Karpas-422 (cell line): ENCODE data around the gene DPYD. TPM values are rescaled to one million over a fixed set of nuclear protein-coding genes. Genes with fewer than 3 reads are reported as not detected.

Experiments used
- DNase-seq: peaks from one replicate; pipeline ENCODE4 v3.0.0-alpha.2; 2015
- H2AFZ ChIP-seq: fragments of 200-600 bp; sonication (generic); 2 replicates; pipeline ENCODE4 v1.6.1; 2014; ENCODE audit warnings: antibody characterized with exemption, low read length, mixed read lengths
- H3K27ac ChIP-seq: fragments of 200-600 bp; sonication (generic); 2 replicates; pipeline ENCODE4 v1.5.1; 2014; ENCODE audit warnings: mild to moderate bottlenecking, low read length, moderate library complexity
- H3K27me3 ChIP-seq: fragments of 200-600 bp; sonication (generic); 2 replicates; pipeline ENCODE4 v1.6.1; 2014; ENCODE audit warnings: low read length, mixed read lengths
- H3K36me3 ChIP-seq: fragments of 200-600 bp; sonication (generic); 2 replicates; pipeline ENCODE4 v1.6.1; 2014; ENCODE audit warnings: low read length, mixed read lengths; ENCODE audit not compliant: insufficient read depth
- H3K4me1 ChIP-seq: fragments of 200-600 bp; sonication (generic); 2 replicates; pipeline ENCODE4 v1.6.1; 2014; ENCODE audit warnings: mild to moderate bottlenecking, low read length, mixed read lengths
- H3K4me2 ChIP-seq: fragments of 200-600 bp; sonication (generic); 2 replicates; pipeline ENCODE4 v1.6.1; 2014; ENCODE audit warnings: low read length, low read depth, mild to moderate bottlenecking; ENCODE audit not compliant: poor library complexity, severe bottlenecking
- H3K4me3 ChIP-seq: fragments of 200-600 bp; sonication (generic); 2 replicates; pipeline ENCODE4 v1.5.1; 2014; ENCODE audit warnings: mild to moderate bottlenecking, antibody characterized with exemption, low read length, mixed read lengths
- H3K79me2 ChIP-seq: fragments of 200-600 bp; sonication (generic); 2 replicates; pipeline ENCODE4 v1.6.1; 2014; ENCODE audit warnings: mild to moderate bottlenecking, low read length, mixed read lengths
- H3K9ac ChIP-seq: fragments of 200-600 bp; sonication (generic); 2 replicates; pipeline ENCODE4 v1.6.0; 2014; ENCODE audit warnings: low read length
- H3K9me2 ChIP-seq: fragments of 200-600 bp; sonication (generic), shearing (Covaris generic); replicated peaks from 2 replicates; pipeline ENCODE4 v1.6.0; 2014; ENCODE audit warnings: mild to moderate bottlenecking, low read length, moderate library complexity; ENCODE audit not compliant: insufficient read depth
- H3K9me3 ChIP-seq: fragments of 300-700, 200-600 bp; sonication (generic); 2 replicates; pipeline ENCODE4 v1.6.1; 2014; ENCODE audit warnings: low read length, mixed read lengths
- H4K20me1 ChIP-seq: fragments of 200-600 bp; sonication (generic); 2 replicates; pipeline ENCODE4 v1.6.1; 2014; ENCODE audit warnings: mild to moderate bottlenecking, antibody characterized with exemption, low read length, low read depth; ENCODE audit not compliant: insufficient read depth
- total RNA-seq: library from RNA; depleted of rRNA; stranded (reverse); fragments of >200 nt; shearing (Covaris generic); gene quantifications from 2 replicates; pipeline ENCODE4 v1.2.3, GENCODE V29; 2014; ENCODE audit warnings: low replicate concordance

DPYD gene
- total RNA-seq, 1 experiment from 2014 or later, result 59.4 TPM

DNA sequence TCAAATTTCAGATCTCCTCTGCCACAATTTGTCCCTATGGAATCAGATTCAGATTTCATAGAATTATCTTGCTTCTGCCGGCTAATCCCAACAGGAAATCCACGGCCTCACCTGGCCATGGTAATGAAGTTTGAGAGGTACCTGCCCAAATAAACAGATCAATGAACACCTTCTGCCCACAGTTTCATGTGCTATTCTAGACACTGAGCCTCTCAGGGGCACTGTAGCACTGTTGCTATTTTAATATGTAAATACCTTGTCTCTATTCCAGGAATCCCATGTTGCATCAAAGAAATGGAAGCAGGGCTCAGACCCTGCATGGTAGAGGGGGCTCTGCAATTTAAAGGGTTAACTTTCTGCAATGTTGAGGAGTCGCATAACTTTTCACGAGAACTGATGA lies 606.1 kb downstream of the DPYD start:
- Histone ChIP-seq H3K4me2 (no peak overlapping the region), H3K27me3 (no peaks in the 10 kb centered on the region), H3K36me3 (no peaks in the 10 kb centered on the region), H3K79me2 (no peaks in the 10 kb centered on the region), H3K9ac (no peak overlapping the region), H3K9me2 (no peaks in the 10 kb centered on the region), H3K4me1 (peaks cover 11% of the 10 kb centered on the region), H3K9me3 (no peaks in the 10 kb centered on the region), H3K4me3 (no peak overlapping the region), H2AFZ (no peak overlapping the region), H4K20me1 (no peaks in the 10 kb centered on the region), H3K27ac (no peak overlapping the region)
- no peak for DNase-seq

DNA sequence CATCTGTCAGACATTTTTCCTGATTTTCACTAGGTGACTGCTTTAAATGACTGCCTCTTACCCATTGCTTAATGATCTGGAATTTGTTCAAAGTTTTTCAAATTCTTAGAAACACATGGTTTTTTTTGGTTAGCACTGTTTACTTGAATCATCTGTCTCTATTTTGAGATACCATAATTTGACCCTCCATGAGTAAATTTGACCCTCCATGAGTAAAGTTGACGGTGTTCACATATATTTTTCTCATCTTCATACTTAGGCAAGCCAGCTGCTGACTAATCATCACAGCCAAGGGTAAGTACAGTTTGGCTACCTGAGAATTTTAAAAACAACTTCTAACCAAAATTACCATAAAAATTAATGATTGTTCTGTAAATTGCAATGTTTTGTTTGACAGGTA lies 612.7 kb downstream of the DPYD start:
- Histone ChIP-seq H4K20me1 (no peaks in the 10 kb centered on the region), H3K9ac (no peak overlapping the region), H3K27me3 (no peaks in the 10 kb centered on the region), H2AFZ (no peak overlapping the region), H3K27ac (no peak overlapping the region), H3K4me2 (no peak overlapping the region), H3K4me1 (no peaks in the 10 kb centered on the region), H3K9me3 (no peaks in the 10 kb centered on the region), H3K79me2 (no peaks in the 10 kb centered on the region), H3K36me3 (no peaks in the 10 kb centered on the region), H3K9me2 (no peaks in the 10 kb centered on the region), H3K4me3 (no peak overlapping the region)
- no peak for DNase-seq

DNA sequence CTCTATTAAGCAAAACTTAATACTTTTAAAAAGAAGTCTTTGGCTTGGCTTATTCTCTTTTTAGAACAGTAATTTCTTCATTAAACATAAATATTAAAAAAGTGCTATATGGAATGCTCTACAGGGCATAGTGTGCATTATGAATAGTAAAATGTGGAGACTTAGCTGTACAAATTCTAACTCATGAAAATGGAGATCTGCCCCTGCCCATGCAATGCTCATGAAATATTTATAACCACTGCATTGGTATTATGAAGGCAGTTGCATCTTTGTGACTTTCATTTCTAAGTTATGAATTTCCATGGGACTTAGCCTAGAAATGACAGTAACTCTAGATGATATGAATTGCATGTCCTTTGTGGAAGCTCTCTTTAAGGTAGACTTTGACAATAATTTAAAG lies 613.3 kb downstream of the DPYD start:
- no peak overlapping the region for H3K4me2 ChIP-seq
- H3K9me3 ChIP-seq, result no peaks in the 10 kb centered on the region
- H3K4me1 ChIP-seq, result no peaks in the 10 kb centered on the region
- DNase-seq, result no peak
- H2AFZ ChIP-seq, result no peak overlapping the region
- no peaks in the 10 kb centered on the region for H3K36me3 ChIP-seq
- no peak overlapping the region for H3K27ac ChIP-seq
- no peak overlapping the region for H3K9ac ChIP-seq
- H3K9me2 ChIP-seq, result no peaks in the 10 kb centered on the region
- no peaks in the 10 kb centered on the region for H3K27me3 ChIP-seq
- H4K20me1 ChIP-seq, result no peaks in the 10 kb centered on the region
- no peaks in the 10 kb centered on the region for H3K79me2 ChIP-seq
- no peak overlapping the region for H3K4me3 ChIP-seq

DNA sequence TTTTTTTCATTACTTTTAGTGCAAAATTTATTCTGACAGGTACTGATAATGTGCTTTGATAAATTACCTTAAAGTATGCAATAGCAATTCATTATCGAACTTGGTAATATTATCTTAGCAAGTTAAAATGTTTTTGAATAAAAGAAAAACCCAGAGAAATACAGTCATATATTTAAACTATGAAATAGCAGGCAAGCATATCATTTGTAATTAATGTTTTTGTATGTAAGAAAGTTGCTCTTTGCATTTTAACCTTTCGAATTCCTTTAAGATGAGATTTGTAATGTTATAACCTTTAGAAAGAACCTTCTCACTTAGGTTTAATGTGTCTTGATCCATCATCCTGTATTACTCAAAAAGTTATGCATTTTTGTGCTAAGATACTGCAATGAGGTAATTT lies 613.7 kb downstream of the DPYD start:
- no peaks in the 10 kb centered on the region for H3K9me2 ChIP-seq
- no peak overlapping the region for H3K27ac ChIP-seq
- no peaks in the 10 kb centered on the region for H3K27me3 ChIP-seq
- no peaks in the 10 kb centered on the region for H3K9me3 ChIP-seq
- H4K20me1 ChIP-seq, result no peaks in the 10 kb centered on the region
- H2AFZ ChIP-seq, result no peak overlapping the region
- no peaks in the 10 kb centered on the region for H3K36me3 ChIP-seq
- no peaks in the 10 kb centered on the region for H3K4me1 ChIP-seq
- H3K4me3 ChIP-seq, result no peak overlapping the region
- no peak overlapping the region for H3K9ac ChIP-seq
- DNase-seq, result no peak
- no peaks in the 10 kb centered on the region for H3K79me2 ChIP-seq
- no peak overlapping the region for H3K4me2 ChIP-seq

DNA sequence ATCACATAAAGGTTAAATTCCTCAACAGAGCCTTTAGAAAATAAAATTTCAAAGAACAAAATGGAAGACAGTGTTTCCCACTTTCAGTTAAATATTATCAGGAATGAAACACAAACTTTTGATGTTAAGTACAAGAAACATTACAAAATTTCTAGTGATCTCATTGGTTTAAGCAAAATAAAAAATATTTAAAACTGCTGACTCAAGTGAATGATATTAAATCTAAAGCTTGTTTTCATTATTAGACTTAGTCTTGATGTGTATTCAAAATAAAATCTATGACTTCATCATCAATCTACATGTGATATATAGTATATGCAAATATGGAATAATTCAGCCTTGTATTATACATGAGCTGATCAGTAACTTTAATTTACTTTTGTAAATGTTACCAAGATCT lies 614.3 kb downstream of the DPYD start:
- no peaks in the 10 kb centered on the region for H3K9me3 ChIP-seq
- H3K27ac ChIP-seq, result no peak overlapping the region
- no peak for DNase-seq
- H3K4me3 ChIP-seq, result no peak overlapping the region
- no peak overlapping the region for H3K9ac ChIP-seq
- no peaks in the 10 kb centered on the region for H3K36me3 ChIP-seq
- no peaks in the 10 kb centered on the region for H4K20me1 ChIP-seq
- H3K4me2 ChIP-seq, result no peak overlapping the region
- H3K27me3 ChIP-seq, result no peaks in the 10 kb centered on the region
- H3K79me2 ChIP-seq, result no peaks in the 10 kb centered on the region
- no peaks in the 10 kb centered on the region for H3K4me1 ChIP-seq
- H3K9me2 ChIP-seq, result no peaks in the 10 kb centered on the region
- no peak overlapping the region for H2AFZ ChIP-seq

DNA sequence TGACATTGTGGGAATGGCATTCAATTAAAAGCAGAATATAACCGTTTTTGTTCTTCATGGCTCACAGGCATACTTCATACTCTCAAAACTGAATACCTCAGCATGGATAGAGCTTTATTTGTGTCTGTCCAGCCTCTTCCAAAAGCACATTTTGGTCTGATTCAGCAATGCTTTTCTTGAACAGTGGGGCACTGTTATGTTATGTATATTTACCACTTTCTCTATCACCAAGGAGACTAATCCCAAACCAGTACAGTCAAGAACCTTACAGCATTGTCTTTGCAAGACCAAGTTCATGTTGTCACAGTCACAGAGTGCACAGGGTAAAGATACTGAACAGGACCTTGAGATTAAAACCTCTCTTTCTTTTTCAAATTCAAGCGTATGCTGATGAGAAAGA lies 616.5 kb downstream of the DPYD start:
- H3K4me2 ChIP-seq, result no peak overlapping the region
- no peak overlapping the region for H2AFZ ChIP-seq
- no peaks in the 10 kb centered on the region for H3K27me3 ChIP-seq
- no peak overlapping the region for H3K4me3 ChIP-seq
- no peaks in the 10 kb centered on the region for H3K9me2 ChIP-seq
- H3K36me3 ChIP-seq, result no peaks in the 10 kb centered on the region
- no peaks in the 10 kb centered on the region for H3K79me2 ChIP-seq
- no peak overlapping the region for H3K9ac ChIP-seq
- H4K20me1 ChIP-seq, result no peaks in the 10 kb centered on the region
- no peaks in the 10 kb centered on the region for H3K9me3 ChIP-seq
- H3K27ac ChIP-seq, result no peak overlapping the region
- H3K4me1 ChIP-seq, result no peaks in the 10 kb centered on the region
- no peak for DNase-seq

DNA sequence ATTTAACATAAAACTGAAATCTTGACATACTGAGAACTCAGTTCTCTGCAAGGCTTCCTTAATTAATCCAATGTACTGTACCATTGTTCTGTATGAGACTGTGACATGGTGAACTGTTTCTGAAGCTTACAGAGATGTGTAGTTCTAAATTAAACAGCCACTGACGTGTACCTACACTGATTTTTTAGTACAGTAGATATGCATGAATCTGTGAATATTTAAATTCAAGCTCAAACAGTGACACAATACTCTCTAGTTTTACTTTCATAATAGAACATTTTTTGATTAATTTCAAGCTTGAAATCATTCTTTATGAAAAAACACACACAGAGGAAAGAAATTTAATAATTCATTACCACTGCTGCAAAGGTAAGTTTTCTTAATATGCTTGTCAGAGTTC lies 621.9 kb downstream of the DPYD start:
- H3K36me3 ChIP-seq, result no peaks in the 10 kb centered on the region
- H3K4me1 ChIP-seq, result no peaks in the 10 kb centered on the region
- no peaks in the 10 kb centered on the region for H4K20me1 ChIP-seq
- H3K9me3 ChIP-seq, result no peaks in the 10 kb centered on the region
- H3K27me3 ChIP-seq, result no peaks in the 10 kb centered on the region
- no peak overlapping the region for H3K27ac ChIP-seq
- no peak overlapping the region for H2AFZ ChIP-seq
- no peaks in the 10 kb centered on the region for H3K79me2 ChIP-seq
- no peak overlapping the region for H3K9ac ChIP-seq
- H3K4me3 ChIP-seq, result no peak overlapping the region
- H3K9me2 ChIP-seq, result no peaks in the 10 kb centered on the region
- no peak for DNase-seq
- no peak overlapping the region for H3K4me2 ChIP-seq

DNA sequence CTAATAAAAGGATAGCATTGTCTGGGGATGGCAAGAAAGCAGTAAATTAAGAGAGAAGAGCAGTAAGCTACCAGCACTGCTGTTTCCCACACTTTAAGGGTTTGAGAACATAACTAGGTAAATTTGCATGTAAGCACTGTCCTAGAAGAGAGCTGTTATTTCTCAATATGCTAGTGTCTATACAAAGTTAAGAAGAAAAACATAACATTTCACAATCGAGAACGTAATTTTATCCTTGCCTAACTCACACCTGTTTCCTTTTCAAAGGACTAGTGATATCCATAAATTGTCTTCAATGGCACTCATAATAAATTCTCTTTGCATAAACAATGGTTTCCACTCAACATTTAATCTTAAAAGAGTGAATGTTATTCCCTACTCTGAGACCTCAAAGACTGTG lies 623.2 kb downstream of the DPYD start:
- H3K27me3 ChIP-seq, result no peaks in the 10 kb centered on the region
- H3K9me3 ChIP-seq, result no peaks in the 10 kb centered on the region
- H3K4me2 ChIP-seq, result no peak overlapping the region
- no peak overlapping the region for H3K4me3 ChIP-seq
- H3K9me2 ChIP-seq, result no peaks in the 10 kb centered on the region
- no peak for DNase-seq
- no peak overlapping the region for H3K9ac ChIP-seq
- H4K20me1 ChIP-seq, result no peaks in the 10 kb centered on the region
- H3K4me1 ChIP-seq, result no peaks in the 10 kb centered on the region
- H3K27ac ChIP-seq, result no peak overlapping the region
- no peak overlapping the region for H2AFZ ChIP-seq
- 0 out of 2 replicates have a peak, but pooled peaks cover 4% of the 10 kb centered on the region for H3K36me3 ChIP-seq
- no peaks in the 10 kb centered on the region for H3K79me2 ChIP-seq

DNA sequence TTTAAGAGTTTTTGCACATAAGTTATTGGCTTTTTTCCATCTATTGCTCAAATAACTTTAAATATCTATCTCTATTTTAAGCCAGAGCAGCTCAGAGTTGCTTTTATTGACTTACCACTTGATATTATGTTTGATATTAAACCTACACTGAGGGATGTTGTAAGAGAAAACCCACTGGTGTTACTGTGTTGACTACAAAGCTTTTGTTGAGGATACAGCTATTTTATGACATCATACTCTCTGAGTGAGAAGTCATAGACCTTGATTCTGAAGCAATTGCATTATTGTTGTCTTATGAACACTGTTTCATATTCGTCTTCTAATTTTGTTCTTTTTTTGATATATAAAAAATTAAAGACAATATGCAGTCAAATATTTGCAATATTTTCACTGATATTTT lies 638.9 kb downstream of the DPYD start:
- Histone ChIP-seq H3K4me1 (no peaks in the 10 kb centered on the region), H3K36me3 (no peaks in the 10 kb centered on the region), H3K4me2 (no peak overlapping the region), H3K79me2 (no peaks in the 10 kb centered on the region), H3K9me3 (no peaks in the 10 kb centered on the region), H3K27me3 (no peaks in the 10 kb centered on the region), H4K20me1 (no peaks in the 10 kb centered on the region), H3K4me3 (no peak overlapping the region), H3K27ac (no peak overlapping the region), H3K9me2 (no peaks in the 10 kb centered on the region), H2AFZ (no peak overlapping the region), H3K9ac (no peak overlapping the region)
- DNase-seq, result no peak
